Upper lobe of left lung (tissue), 4 donors: Measurements from ENCODE around the gene MISP.

Experiments used
- POLR2A ChIP-seq, 4 donors: fragments of 450-650 bp; IDR thresholded peaks; one replicate each; pipeline ENCODE4 v1.5.1; 2016 to 2017; ENCODE audit warnings: antibody characterized with exemption in 4 of 4, mild to moderate bottlenecking in 2 of 4
- POLR2AphosphoS5 ChIP-seq, 2 donors: sonication (generic); formaldehyde crosslinking; IDR thresholded peaks; one replicate each; pipeline ENCODE4 v1.5.1; 2017; ENCODE audit warnings: antibody characterized with exemption in 2 of 2
- TF ChIP-seq, protein P1 (sequence below), 6 experiments: fragments of 450-650 bp in 4 of 6; fragments of 200-600 bp in 2 of 6; sonication (generic) in 2 of 6; IDR thresholded peaks; one replicate each; pipeline ENCODE4 v1.5.1; 2016 to 2019; ENCODE audit warnings: antibody characterized with exemption in 6 of 6

GRCh38 chr19:752652-753517 lies 2.0 kb downstream of the MISP start:
- TF ChIP-seq, protein P1, sequence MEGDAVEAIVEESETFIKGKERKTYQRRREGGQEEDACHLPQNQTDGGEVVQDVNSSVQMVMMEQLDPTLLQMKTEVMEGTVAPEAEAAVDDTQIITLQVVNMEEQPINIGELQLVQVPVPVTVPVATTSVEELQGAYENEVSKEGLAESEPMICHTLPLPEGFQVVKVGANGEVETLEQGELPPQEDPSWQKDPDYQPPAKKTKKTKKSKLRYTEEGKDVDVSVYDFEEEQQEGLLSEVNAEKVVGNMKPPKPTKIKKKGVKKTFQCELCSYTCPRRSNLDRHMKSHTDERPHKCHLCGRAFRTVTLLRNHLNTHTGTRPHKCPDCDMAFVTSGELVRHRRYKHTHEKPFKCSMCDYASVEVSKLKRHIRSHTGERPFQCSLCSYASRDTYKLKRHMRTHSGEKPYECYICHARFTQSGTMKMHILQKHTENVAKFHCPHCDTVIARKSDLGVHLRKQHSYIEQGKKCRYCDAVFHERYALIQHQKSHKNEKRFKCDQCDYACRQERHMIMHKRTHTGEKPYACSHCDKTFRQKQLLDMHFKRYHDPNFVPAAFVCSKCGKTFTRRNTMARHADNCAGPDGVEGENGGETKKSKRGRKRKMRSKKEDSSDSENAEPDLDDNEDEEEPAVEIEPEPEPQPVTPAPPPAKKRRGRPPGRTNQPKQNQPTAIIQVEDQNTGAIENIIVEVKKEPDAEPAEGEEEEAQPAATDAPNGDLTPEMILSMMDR (IDR thresholded peaks at IDR 0.05), result no peak
- TF ChIP-seq POLR2A (IDR thresholded peaks at IDR 0.05) (peak in 1 of 4 donors; percentile 44), POLR2AphosphoS5 (IDR thresholded peaks at IDR 0.05) (peak in 1 of 2 donors; percentile 26)
